Adrenal gland (tissue), 12 donors: Measurements from ENCODE around the gene ATP8B2. TPM values are rescaled to one million over a fixed set of nuclear protein-coding genes. Genes with fewer than 3 reads are reported as not detected.
"Not testable (repeated sequence)": the region's sequence is repeated elsewhere in the genome, so short reads cannot be mapped to it uniquely, and the experiment has no call there.

Experiments used
- DNase-seq, 7 donors: peaks; one replicate each; pipeline ENCODE4 v3.0.0-alpha.2; 2019 to 2020
- H3K27ac ChIP-seq, 5 donors: fragments of 200-600 bp; sonication (generic) in 4 of 5; 1 replicate in 3 of 5; 2 replicates in 2 of 5; pipeline versions ENCODE4 v1.5.1 to v1.8.0; 2016 to 2020; ENCODE audit warnings: mild to moderate bottlenecking in 1 of 5
- H3K27me3 ChIP-seq: fragments of 200-600 bp; 2 replicates; pipeline ENCODE4 v1.8.0; 2021
- H3K36me3 ChIP-seq, 2 donors: fragments of 200-600 bp; replicated peaks in 1 of 2; 1 replicate in 1 of 2; 2 replicates in 1 of 2; pipeline versions ENCODE4 v1.5.1 to v1.8.0; 2018 to 2022
- H3K4me1 ChIP-seq, 2 donors: fragments of 200-600 bp; replicated peaks in 1 of 2; 1 replicate in 1 of 2; 2 replicates in 1 of 2; pipeline versions ENCODE4 v1.5.1 to v1.8.0; 2018 to 2021
- H3K4me3 ChIP-seq, 4 donors: fragments of 200-600 bp; sonication (generic) in 3 of 4; one replicate each; pipeline ENCODE4 v1.5.1; 2016 to 2018
- H3K9me3 ChIP-seq, 3 donors: fragments of 200-600 bp; sonication (generic) in 1 of 3; replicated peaks in 1 of 3; 1 replicate in 2 of 3; 2 replicates in 1 of 3; pipeline versions ENCODE4 v1.5.1 to v1.8.0; 2016 to 2021
- POLR2A ChIP-seq, 2 donors: fragments of 450-650 bp; IDR thresholded peaks; one replicate each; pipeline ENCODE4 v1.6.1; 2017; ENCODE audit warnings: antibody characterized with exemption in 2 of 2, mild to moderate bottlenecking in 2 of 2, moderate library complexity in 1 of 2
- WGBS, 4 donors: extraction: QIAGEN DNeasy Blood & Tissue Kit in 2 of 4; methylation state at CpG; one replicate each; pipeline versions ENCODE4 v1.1.5 to v1.1.7; 2013 to 2017; 5-methylcytosine and 5-hydroxymethylcytosine counted together
- intact Hi-C, 2 donors: fragments of 100-400 bp; cut with DNase I; formaldehyde crosslinking; loops; one replicate each; pipeline versions ENCODE4 v1.14.1 to v1.15.0; 2022 to 2023
- polyA plus RNA-seq, 3 donors: library from polyadenylated mRNA; stranded (reverse); fragments of 200-250 nt in 2 of 3; fragments of 350-450 nt in 1 of 3; fragmentation: Illumina TruSeq in 1 of 3; extraction: RNeasy Lipid Tissue Mini Kit (QIAGEN cat#74804) in 1 of 3; gene quantifications; one replicate each; pipeline ENCODE4 v1.2.3, GENCODE V29; 2013 to 2014
- total RNA-seq, 9 donors: library from RNA; depleted of rRNA in 4 of 9; stranded (reverse); fragments of >200 nt in 4 of 9; fragments of 120-200 nt in 1 of 9; fragmentation: NEBNext Ultra II Directional in 1 of 9; extraction: Animal tissue kit (Norgen Biotek cat#: 25700) in 1 of 9; gene quantifications; one replicate each; pipeline versions ENCODE4 v1.1.0 to v1.2.4, GENCODE V29; 2013 to 2023
- TF ChIP-seq, protein P1 (sequence below), 6 experiments: fragments of 450-650 bp in 4 of 6; fragments of 200-600 bp in 2 of 6; sonication (generic) in 1 of 6; IDR thresholded peaks; 1 replicate in 5 of 6; 2 replicates in 1 of 6; pipeline versions ENCODE4 v1.5.1 to v1.8.0; 2016 to 2021; ENCODE audit warnings: antibody characterized with exemption in 6 of 6, mild to moderate bottlenecking in 2 of 6, moderate library complexity in 1 of 6
- donor health status: healthy with polysubstance abuse.
- donor health status: Bipolar disorder and iron deficiency.
- donor health status: DM: yes; HTN: yes; CAD: no.
- donor health status: DM: no; HTN: no; CAD: no.
- donor health status: DM: no; HTN: no; CAD: no.
- donor health status: DM: yes; HTN: yes; CAD: no.

ATP8B2 gene
- total and polyA plus RNA-seq, 12 donors: 9.9 to 80.8 (median 23.8) TPM

DNA sequence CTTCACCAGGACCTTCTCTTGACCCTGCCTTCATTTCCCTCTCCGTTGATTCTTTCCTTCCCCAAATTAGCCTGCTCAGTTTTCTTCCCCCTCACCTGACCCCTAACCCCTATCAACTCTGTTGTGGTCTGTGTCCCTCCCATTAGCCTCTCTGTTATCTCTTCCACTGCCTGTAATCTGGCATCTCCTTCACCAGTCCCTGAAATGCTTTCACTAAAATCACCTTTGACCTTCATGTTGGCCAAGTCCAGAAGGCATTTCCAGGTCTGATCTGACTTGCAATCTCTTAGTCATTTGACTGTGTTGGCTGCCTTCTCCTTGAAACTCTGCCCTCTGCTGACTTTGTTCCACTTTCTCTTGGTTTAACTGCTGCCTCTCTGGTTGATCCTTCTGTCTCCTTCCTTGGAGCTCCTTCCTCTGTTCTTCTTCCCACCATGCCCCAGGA is 28.2 kb downstream of the ATP8B2 start:
- H3K4me3 ChIP-seq: peak overlapping the region in 1 of 4 donors; percentile 44
- H3K27me3 ChIP-seq: no peaks in the 10 kb centered on the region
- TF ChIP-seq POLR2A (IDR thresholded peaks at IDR 0.05): no peak
- TF ChIP-seq, protein P1, sequence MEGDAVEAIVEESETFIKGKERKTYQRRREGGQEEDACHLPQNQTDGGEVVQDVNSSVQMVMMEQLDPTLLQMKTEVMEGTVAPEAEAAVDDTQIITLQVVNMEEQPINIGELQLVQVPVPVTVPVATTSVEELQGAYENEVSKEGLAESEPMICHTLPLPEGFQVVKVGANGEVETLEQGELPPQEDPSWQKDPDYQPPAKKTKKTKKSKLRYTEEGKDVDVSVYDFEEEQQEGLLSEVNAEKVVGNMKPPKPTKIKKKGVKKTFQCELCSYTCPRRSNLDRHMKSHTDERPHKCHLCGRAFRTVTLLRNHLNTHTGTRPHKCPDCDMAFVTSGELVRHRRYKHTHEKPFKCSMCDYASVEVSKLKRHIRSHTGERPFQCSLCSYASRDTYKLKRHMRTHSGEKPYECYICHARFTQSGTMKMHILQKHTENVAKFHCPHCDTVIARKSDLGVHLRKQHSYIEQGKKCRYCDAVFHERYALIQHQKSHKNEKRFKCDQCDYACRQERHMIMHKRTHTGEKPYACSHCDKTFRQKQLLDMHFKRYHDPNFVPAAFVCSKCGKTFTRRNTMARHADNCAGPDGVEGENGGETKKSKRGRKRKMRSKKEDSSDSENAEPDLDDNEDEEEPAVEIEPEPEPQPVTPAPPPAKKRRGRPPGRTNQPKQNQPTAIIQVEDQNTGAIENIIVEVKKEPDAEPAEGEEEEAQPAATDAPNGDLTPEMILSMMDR (IDR thresholded peaks at IDR 0.05): peak in 4 of 6 experiments; percentile 6 to 43 (median 28)
- H3K9me3 ChIP-seq: no peaks in the 10 kb centered on the region
- H3K4me1 ChIP-seq: peaks cover 12 to 17% of the 10 kb centered on the region in 2 donors
- H3K36me3 ChIP-seq: peaks cover 0 to 10% of the 10 kb centered on the region in 2 donors
- intact Hi-C loops: no loop called here
- peak overlapping the region in 3 of 5 donors; percentile 49 to 84 (median 69) for H3K27ac ChIP-seq
- DNase-seq: peak in 6 of 7 donors; percentile 43 to 76 (median 68)
- WGBS, 4 donors: 4 to 18% (median 7%) methylated on average over 1 of the region's 1 CpG

DNA sequence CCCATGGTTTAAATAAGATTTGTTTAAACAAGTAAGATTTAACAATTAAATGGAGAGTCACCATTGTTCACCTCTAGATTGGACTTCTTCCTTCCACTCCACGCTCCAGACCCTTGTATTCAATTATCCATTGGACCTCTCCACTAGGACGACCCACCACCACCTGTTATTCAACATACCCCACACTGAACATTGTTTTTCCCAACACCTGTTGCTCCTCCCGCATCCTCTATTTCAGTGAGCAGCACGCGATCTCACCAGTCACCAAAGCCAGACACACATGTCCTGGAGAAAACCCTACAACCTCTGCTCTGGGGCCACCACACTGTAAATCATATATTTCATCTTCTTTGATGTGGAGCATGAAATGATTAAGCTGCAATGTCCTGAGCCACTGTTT is 28.6 kb downstream of the ATP8B2 start:
- peaks cover 0 to 5% of the 10 kb centered on the region in 2 donors for H3K36me3 ChIP-seq
- intact Hi-C loops: no loop called here
- WGBS, 4 donors: 94 to 99% (median 96%) methylated on average over 5 of the region's 5 CpGs
- no peak overlapping the region for H3K4me3 ChIP-seq
- peaks cover 12 to 17% of the 10 kb centered on the region in 2 donors for H3K4me1 ChIP-seq
- no peak for TF ChIP-seq POLR2A (IDR thresholded peaks at IDR 0.05)
- TF ChIP-seq, protein P1 (IDR thresholded peaks at IDR 0.05): no peak
- H3K27me3 ChIP-seq: no peaks in the 10 kb centered on the region
- H3K27ac ChIP-seq: peak overlapping the region in 1 of 5 donors; percentile 45
- H3K9me3 ChIP-seq: no peaks in the 10 kb centered on the region
- no peak for DNase-seq

DNA sequence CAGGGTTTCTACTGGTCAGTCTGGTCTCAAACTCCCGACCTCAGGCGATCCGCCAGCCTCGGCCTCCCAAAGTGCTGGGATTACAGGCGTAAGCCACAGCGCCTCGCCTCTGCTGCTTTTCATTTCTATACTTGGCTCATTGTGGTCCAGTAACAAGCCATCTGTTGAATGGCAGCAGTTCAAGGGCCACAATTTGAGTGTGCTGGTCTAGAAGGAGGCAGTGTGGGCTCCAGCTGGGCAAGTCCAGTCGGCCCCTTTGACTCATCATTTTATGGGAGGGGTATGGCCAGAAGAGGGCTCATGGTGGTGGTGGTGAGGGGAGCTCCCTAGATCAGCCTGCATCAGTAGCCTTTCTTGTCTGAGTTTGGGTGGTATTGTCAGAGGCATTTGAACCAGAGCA is 33.2 kb downstream of the ATP8B2 start:
- no peak overlapping the region for H3K4me3 ChIP-seq
- H3K27me3 ChIP-seq: no peaks in the 10 kb centered on the region
- no peaks in the 10 kb centered on the region for H3K9me3 ChIP-seq
- no peak for DNase-seq
- intact Hi-C loops: no loop called here
- no peaks in the 10 kb centered on the region for H3K36me3 ChIP-seq
- no peak overlapping the region for H3K27ac ChIP-seq
- H3K4me1 ChIP-seq: peaks cover 0 to 3% of the 10 kb centered on the region in 2 donors
- WGBS, 4 donors: 91 to 95% (median 92%) methylated on average over 8 of the region's 8 CpGs
- TF ChIP-seq POLR2A (IDR thresholded peaks at IDR 0.05): no peak
- TF ChIP-seq, protein P1 (IDR thresholded peaks at IDR 0.05): no peak

DNA sequence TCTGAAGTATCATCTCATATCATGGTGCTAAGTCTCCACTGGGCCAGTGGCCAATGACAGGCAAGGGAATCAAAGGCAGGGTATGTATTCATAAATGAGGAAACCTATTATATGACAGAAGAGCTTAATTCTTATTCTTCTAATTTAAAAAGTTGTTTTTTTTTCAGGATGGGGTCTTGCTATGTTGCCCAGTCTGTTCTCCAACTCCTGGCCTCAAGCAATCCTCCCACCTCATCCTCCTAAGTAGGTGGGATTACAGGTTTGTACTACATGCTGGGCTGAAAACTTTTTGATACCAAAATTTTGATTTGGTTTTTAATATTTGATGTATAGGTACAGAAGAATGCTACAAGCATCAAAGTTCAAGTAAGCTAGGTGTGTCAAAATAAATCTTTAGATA is 35.0 kb downstream of the ATP8B2 start:
- Histone ChIP-seq H3K27ac (no peak overlapping the region), H3K27me3 (no peaks in the 10 kb centered on the region), H3K4me3 (no peak overlapping the region), H3K36me3 (no peaks in the 10 kb centered on the region), H3K4me1 (no peaks in the 10 kb centered on the region), H3K9me3 (no peaks in the 10 kb centered on the region)
- intact Hi-C loops: no loop called here
- DNase-seq: no peak
- no peak for TF ChIP-seq POLR2A (IDR thresholded peaks at IDR 0.05)
- TF ChIP-seq, protein P1 (IDR thresholded peaks at IDR 0.05): no peak

DNA sequence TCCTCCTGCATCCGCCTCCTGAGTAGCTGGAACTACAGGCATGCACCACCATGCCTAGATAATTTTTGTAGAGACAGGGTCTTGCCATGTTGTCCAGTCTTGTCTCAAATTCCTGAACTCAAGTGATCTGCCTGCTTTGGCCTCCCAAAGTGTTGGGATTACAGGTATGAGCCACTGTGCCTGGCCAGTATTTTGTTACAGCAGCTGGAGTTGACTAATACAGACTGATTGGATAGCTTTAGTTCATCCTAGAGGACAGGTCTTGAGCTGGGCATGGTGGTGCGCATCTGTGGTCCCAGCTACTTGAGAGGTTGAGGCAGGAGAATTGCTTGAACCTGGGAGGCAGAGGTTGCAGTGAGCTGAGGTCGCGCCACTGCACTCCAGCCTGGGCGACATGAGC is 35.6 kb downstream of the ATP8B2 start:
- 83 to 96% (median 85%) methylated on average over 5 of the region's 5 CpGs for WGBS, 4 donors
- DNase-seq, intact Hi-C loops, H3K4me1 ChIP-seq, H3K36me3 ChIP-seq, H3K27ac ChIP-seq, H3K4me3 ChIP-seq, H3K27me3 ChIP-seq, H3K9me3 ChIP-seq: not testable (repeated sequence)
